ENCODE data around the gene HNRNPH3.
A peak's percentile ranks its signal among the peaks of the same experiment; 100 is the strongest.
"Not testable (repeated sequence)": the region's sequence is repeated elsewhere in the genome, so short reads cannot be mapped to it uniquely, and the experiment has no call there.

Gene HNRNPH3

GRCh38 chr10:68331455-68332258, at the start of gene HNRNPH3:
TSS of gene HNRNPH3 (plus strand) at chr10:68332064. CDS start at chr10:68337222, 5,158 bp downstream.
- peak; percentile 99 for DNase-seq (ENCODE audit: low spot score)

- DNase-seq (ENCODE audit: low spot score), result no peak
Observed at GRCh38 chr10:68284062-68285001, 47.5 kb upstream of the HNRNPH3 start.

- DNase-seq (ENCODE audit: low spot score), result no peak
Observed at GRCh38 chr10:68288717-68289116, 43.1 kb upstream of the HNRNPH3 start.

GRCh38 chr10:68290736-68291135, 41.1 kb upstream of the HNRNPH3 start:
- no peak for DNase-seq (ENCODE audit: low spot score)

GRCh38 chr10:68296843-68297663, 34.8 kb upstream of the HNRNPH3 start:
- DNase-seq (ENCODE audit: low spot score), result no peak

GRCh38 chr10:68301301-68301700, 30.6 kb upstream of the HNRNPH3 start:
- no peak for DNase-seq (ENCODE audit: low spot score)

GRCh38 chr10:68301790-68302502, 29.9 kb upstream of the HNRNPH3 start:
- no peak for DNase-seq (ENCODE audit: low spot score)

GRCh38 chr10:68302503-68302823, 29.4 kb upstream of the HNRNPH3 start:
- no peak for DNase-seq (ENCODE audit: low spot score)

GRCh38 chr10:68302871-68303270, 29.0 kb upstream of the HNRNPH3 start:
- DNase-seq (ENCODE audit: low spot score), result no peak

- DNase-seq (ENCODE audit: low spot score), result no peak
Observed at GRCh38 chr10:68303849-68304412, 27.9 kb upstream of the HNRNPH3 start.

- no peak for DNase-seq (ENCODE audit: low spot score)
Observed at GRCh38 chr10:68305854-68306253, 26.0 kb upstream of the HNRNPH3 start.

- DNase-seq (ENCODE audit: low spot score), result no peak
Observed at GRCh38 chr10:68310531-68310930, 21.3 kb upstream of the HNRNPH3 start.

- DNase-seq (ENCODE audit: low spot score), result not testable (repeated sequence)
Observed at GRCh38 chr10:68314930-68315329, 16.9 kb upstream of the HNRNPH3 start.

- no peak for DNase-seq (ENCODE audit: low spot score)
Observed at GRCh38 chr10:68315582-68315981, 16.3 kb upstream of the HNRNPH3 start.

- DNase-seq (ENCODE audit: low spot score), result no peak
Observed at GRCh38 chr10:68318331-68319059, 13.4 kb upstream of the HNRNPH3 start.

- DNase-seq (ENCODE audit: low spot score), result not testable (repeated sequence)
Observed at GRCh38 chr10:68324396-68324795, 7.5 kb upstream of the HNRNPH3 start.

GRCh38 chr10:68327889-68328786, 3.7 kb upstream of the HNRNPH3 start:
- no peak for DNase-seq (ENCODE audit: low spot score)

GRCh38 chr10:68329506-68329861, 2.4 kb upstream of the HNRNPH3 start:
- DNase-seq (ENCODE audit: low spot score), result no peak

- DNase-seq (ENCODE audit: low spot score), result peak; percentile 70
Observed at GRCh38 chr10:68330852-68331454, 911 bp upstream of the HNRNPH3 start.

All from left forelimb (tissue), 1 donor.